H9 (cell line): Measurements from ENCODE around the gene FAM53A. TPM values are rescaled to one million over a fixed set of nuclear protein-coding genes. Genes with fewer than 3 reads are reported as not detected.

Source experiments
- DNase-seq: peaks from one replicate; pipeline ENCODE4 v3.0.0-alpha.2; 2017
- H2AFZ ChIP-seq: one replicate; pipeline ENCODE4 v1.6.1; 2013; ENCODE audit warnings: mild to moderate bottlenecking, low read length, control low read depth, moderate library complexity
- H2AK5ac ChIP-seq: 2 replicates; pipeline ENCODE4 v1.6.1; 2013; ENCODE audit warnings: low read length, control low read depth, mixed read lengths; ENCODE audit not compliant: insufficient read length
- H2BK120ac ChIP-seq: one replicate; pipeline ENCODE4 v1.6.1; 2013; ENCODE audit warnings: low read depth, mild to moderate bottlenecking, low read length, control low read depth, inconsistent platforms; ENCODE audit not compliant: poor library complexity, severe bottlenecking
- H2BK12ac ChIP-seq: 2 replicates; pipeline ENCODE4 v1.6.1; 2013; ENCODE audit warnings: low read length, control low read depth, mixed read lengths, low read depth; ENCODE audit not compliant: insufficient read length
- H2BK15ac ChIP-seq: 2 replicates; pipeline ENCODE4 v1.6.1; 2013; ENCODE audit warnings: low read depth, low read length, control low read depth
- H2BK20ac ChIP-seq: one replicate; pipeline ENCODE4 v1.6.1; 2013; ENCODE audit warnings: low read depth, mild to moderate bottlenecking, low read length, control low read depth, inconsistent platforms; ENCODE audit not compliant: poor library complexity, severe bottlenecking
- H2BK5ac ChIP-seq: 2 replicates; pipeline ENCODE4 v1.6.1; 2013; ENCODE audit warnings: low read length, control low read depth, mixed read lengths; ENCODE audit not compliant: insufficient read length
- H3K14ac ChIP-seq: 2 replicates; pipeline ENCODE4 v1.6.1; 2013; ENCODE audit warnings: low read length, control low read depth; ENCODE audit not compliant: insufficient read depth
- H3K18ac ChIP-seq: 2 replicates; pipeline ENCODE4 v1.6.1; 2013; ENCODE audit warnings: low read depth, mild to moderate bottlenecking, mixed read lengths, low read length, control low read depth; ENCODE audit not compliant: insufficient read length
- H3K23ac ChIP-seq: 2 replicates; pipeline ENCODE4 v1.6.1; 2013; ENCODE audit warnings: low read length, control low read depth, mixed read lengths, low read depth; ENCODE audit not compliant: insufficient read length
- H3K23me2 ChIP-seq: 2 replicates; pipeline ENCODE4 v1.6.1; 2013; ENCODE audit warnings: low read depth, mild to moderate bottlenecking, mixed read lengths, low read length, control low read depth; ENCODE audit not compliant: insufficient read length, poor library complexity, severe bottlenecking
- H3K27ac ChIP-seq: 2 replicates; pipeline ENCODE4 v1.5.1; 2013; ENCODE audit warnings: low read length, control low read depth, mixed read lengths, low read depth; ENCODE audit not compliant: insufficient read length
- H3K27me3 ChIP-seq: 2 replicates; pipeline ENCODE4 v1.6.1; 2013; ENCODE audit warnings: low read length, control low read depth, inconsistent platforms; ENCODE audit not compliant: insufficient read depth
- H3K4ac ChIP-seq: 2 replicates; pipeline ENCODE4 v1.6.1; 2013; ENCODE audit warnings: low read depth, mild to moderate bottlenecking, control low read depth, inconsistent platforms, low read length, moderate library complexity
- H3K4me1 ChIP-seq: 2 replicates; pipeline ENCODE4 v1.6.1; 2013; ENCODE audit warnings: low read length, control low read depth, inconsistent platforms; ENCODE audit not compliant: insufficient read depth
- H3K4me2 ChIP-seq: 2 replicates; pipeline ENCODE4 v1.6.1; 2013; ENCODE audit warnings: low read length, control low read depth, mixed read lengths; ENCODE audit not compliant: insufficient read length, insufficient read depth
- H3K56ac ChIP-seq: 2 replicates; pipeline ENCODE4 v1.6.1; 2013; ENCODE audit warnings: low read depth, mild to moderate bottlenecking, mixed read lengths, low read length, control low read depth; ENCODE audit not compliant: insufficient read length
- H3K79me1 ChIP-seq: 2 replicates; pipeline ENCODE4 v1.6.1; 2013; ENCODE audit warnings: low read depth, mild to moderate bottlenecking, moderate library complexity, low read length, control low read depth, inconsistent platforms; ENCODE audit not compliant: insufficient read depth, poor library complexity, severe bottlenecking
- H3K79me2 ChIP-seq: 2 replicates; pipeline ENCODE4 v1.6.1; 2013; ENCODE audit warnings: low read length, control low read depth, inconsistent platforms; ENCODE audit not compliant: insufficient read depth
- H3K9ac ChIP-seq: 2 replicates; pipeline ENCODE4 v1.6.1; 2013; ENCODE audit warnings: low read length, control low read depth, mixed read lengths; ENCODE audit not compliant: insufficient read length; ENCODE audit errors: extremely low read depth
- H3K9me3 ChIP-seq: one replicate; pipeline ENCODE4 v1.6.1; 2013; ENCODE audit warnings: low read depth, low read length, inconsistent platforms; ENCODE audit not compliant: control insufficient read depth
- H3T11ph ChIP-seq: one replicate; pipeline ENCODE4 v1.6.1; 2013; ENCODE audit warnings: mild to moderate bottlenecking, low read length, control low read depth, inconsistent platforms
- H4K20me1 ChIP-seq: one replicate; pipeline ENCODE4 v1.6.1; 2013; ENCODE audit not compliant: control insufficient read depth, insufficient read length, insufficient read depth
- H4K5ac ChIP-seq: 2 replicates; pipeline ENCODE4 v1.6.1; 2013; ENCODE audit warnings: low read depth, mild to moderate bottlenecking, mixed read lengths, low read length, control low read depth; ENCODE audit not compliant: insufficient read length
- H4K8ac ChIP-seq: replicated peaks from 2 replicates; pipeline ENCODE4 v1.6.1; 2013; ENCODE audit warnings: low read length, control low read depth, mixed read lengths, low read depth; ENCODE audit not compliant: insufficient read length
- H4K91ac ChIP-seq: 2 replicates; pipeline ENCODE4 v1.6.1; 2013; ENCODE audit warnings: low read depth, mild to moderate bottlenecking, moderate library complexity, mixed read lengths, low read length, control low read depth; ENCODE audit not compliant: insufficient read length
- H3K27ac Mint-ChIP-seq, 3 experiments: 2 replicates in 2 of 3; 3 replicates in 1 of 3; pipeline ENCODE4 v1.8.0; 2020 to 2021; ENCODE audit warnings: mixed read lengths in 3 of 3, mild to moderate bottlenecking in 1 of 3, moderate library complexity in 1 of 3
- H3K27me3 Mint-ChIP-seq: 2 replicates; pipeline ENCODE4 v1.8.0; 2021; ENCODE audit warnings: low read depth, mild to moderate bottlenecking, moderate library complexity, mixed read lengths
- H3K36me3 Mint-ChIP-seq, 3 experiments: 2 replicates in 2 of 3; 3 replicates in 1 of 3; pipeline ENCODE4 v1.8.0; 2020 to 2021; ENCODE audit warnings: low read depth in 3 of 3, mixed read lengths in 3 of 3; ENCODE audit not compliant: insufficient read depth in 1 of 3
- H3K4me1 Mint-ChIP-seq, 2 experiments: 2 replicates each; pipeline ENCODE4 v1.8.0; 2020; ENCODE audit warnings: mixed read lengths in 2 of 2
- H3K4me3 Mint-ChIP-seq, 2 experiments: 2 replicates in 1 of 2; 3 replicates in 1 of 2; pipeline ENCODE4 v1.8.0; 2020 to 2021; ENCODE audit warnings: mild to moderate bottlenecking in 2 of 2, mixed read lengths in 2 of 2, moderate library complexity in 1 of 2
- H3K9me3 Mint-ChIP-seq, 2 experiments: 2 replicates in 1 of 2; 3 replicates in 1 of 2; pipeline ENCODE4 v1.8.0; 2020; ENCODE audit warnings: mild to moderate bottlenecking in 2 of 2, mixed read lengths in 2 of 2, moderate library complexity in 1 of 2
- WGBS: extraction: QIAGEN DNeasy Blood & Tissue Kit; methylation state at CpG from one replicate; pipeline ENCODE4 v1.1.7; 2013; ENCODE audit warnings: missing lambda C conversion rate, low lambda C conversion rate, mixed read lengths; ENCODE audit not compliant: insufficient read length; ENCODE audit errors: extremely low coverage; 5-methylcytosine and 5-hydroxymethylcytosine counted together
- total RNA-seq: library from RNA; stranded (reverse); gene quantifications from 2 replicates; pipeline ENCODE4 v1.2.1, GENCODE V29; 2021
- TF ChIP-seq, protein P1 (sequence below): fragments of 200-600 bp; sonication (generic); conservative IDR thresholded peaks from 3 replicates; pipeline ENCODE4 v1.8.0; 2021; ENCODE audit warnings: antibody characterized with exemption, mild to moderate bottlenecking

FAM53A gene
- total RNA-seq, 1 experiment from 2014 or later = 2.4 TPM

- no peak overlapping the region; the same call in 1 of the 2 replicates for H3K14ac ChIP-seq
- no peak overlapping the region for H3K4ac ChIP-seq
- no peaks in the 10 kb centered on the region for H3K9me3 ChIP-seq
- WGBS = no CpG with 5 or more reads among the region's 62 CpGs
- no peak overlapping the region for H2BK15ac ChIP-seq
- H3K9ac ChIP-seq = no peak overlapping the region
- no peak overlapping the region for H2BK20ac ChIP-seq
- no peak overlapping the region for H3K4me2 ChIP-seq
- H2AFZ ChIP-seq = no peak overlapping the region
- no peaks in the 10 kb centered on the region for H4K20me1 ChIP-seq
- H3K27ac Mint-ChIP-seq = no peak overlapping the region
- H4K91ac ChIP-seq = no peak overlapping the region
- no peak overlapping the region for H2BK120ac ChIP-seq
- no peak overlapping the region for H3K23ac ChIP-seq
- no peak overlapping the region for H2BK12ac ChIP-seq
- no peaks in the 10 kb centered on the region for H3K79me1 ChIP-seq
- H3K4me1 Mint-ChIP-seq = peaks cover 3 to 9% of the 10 kb centered on the region in 2 experiments; a peak in 3 of 4 replicates
- H3K27me3 Mint-ChIP-seq = peaks cover 13% of the 10 kb centered on the region
- H3T11ph ChIP-seq = no peak overlapping the region
- H3K4me1 ChIP-seq = no peaks in the 10 kb centered on the region
- no peaks in the 10 kb centered on the region for H3K23me2 ChIP-seq
- no peaks in the 10 kb centered on the region for H3K27me3 ChIP-seq
- no peak overlapping the region for H2AK5ac ChIP-seq
- no peak overlapping the region for H4K5ac ChIP-seq
- no peak overlapping the region for H3K4me3 Mint-ChIP-seq
- no peak overlapping the region for H2BK5ac ChIP-seq
- H3K79me2 ChIP-seq = no peaks in the 10 kb centered on the region
- TF ChIP-seq, protein P1, sequence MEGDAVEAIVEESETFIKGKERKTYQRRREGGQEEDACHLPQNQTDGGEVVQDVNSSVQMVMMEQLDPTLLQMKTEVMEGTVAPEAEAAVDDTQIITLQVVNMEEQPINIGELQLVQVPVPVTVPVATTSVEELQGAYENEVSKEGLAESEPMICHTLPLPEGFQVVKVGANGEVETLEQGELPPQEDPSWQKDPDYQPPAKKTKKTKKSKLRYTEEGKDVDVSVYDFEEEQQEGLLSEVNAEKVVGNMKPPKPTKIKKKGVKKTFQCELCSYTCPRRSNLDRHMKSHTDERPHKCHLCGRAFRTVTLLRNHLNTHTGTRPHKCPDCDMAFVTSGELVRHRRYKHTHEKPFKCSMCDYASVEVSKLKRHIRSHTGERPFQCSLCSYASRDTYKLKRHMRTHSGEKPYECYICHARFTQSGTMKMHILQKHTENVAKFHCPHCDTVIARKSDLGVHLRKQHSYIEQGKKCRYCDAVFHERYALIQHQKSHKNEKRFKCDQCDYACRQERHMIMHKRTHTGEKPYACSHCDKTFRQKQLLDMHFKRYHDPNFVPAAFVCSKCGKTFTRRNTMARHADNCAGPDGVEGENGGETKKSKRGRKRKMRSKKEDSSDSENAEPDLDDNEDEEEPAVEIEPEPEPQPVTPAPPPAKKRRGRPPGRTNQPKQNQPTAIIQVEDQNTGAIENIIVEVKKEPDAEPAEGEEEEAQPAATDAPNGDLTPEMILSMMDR = no peak
- no peak overlapping the region for H3K27ac ChIP-seq
- no peak for DNase-seq
- peaks cover 12 to 21% of the 10 kb centered on the region in 2 experiments; a peak in 4 of 5 replicates for H3K9me3 Mint-ChIP-seq
- no peak overlapping the region for H3K56ac ChIP-seq
- peaks cover 2 to 4% (median 2%) of the 10 kb centered on the region in 3 experiments; a peak in 3 of 7 replicates for H3K36me3 Mint-ChIP-seq
- H4K8ac ChIP-seq = no peak overlapping the region
- H3K18ac ChIP-seq = no peak overlapping the region
These were observed 91.2 kb downstream of the FAM53A start for GRCh38 chr4:1592709-1593417.
